T-helper 1 cell treated with Interleukin-12 subunit alpha and Interleukin-12 subunit beta and Interleukin-4 antibody, amounts not matched to agents 30 μg/mL and 1 μg/mL, for 36 hours (primary cell): ENCODE results near the gene CCDC174.
A peak's percentile ranks its signal among the peaks of the same experiment; 100 is the strongest.
"Not testable (repeated sequence)": the region's sequence is repeated elsewhere in the genome, so short reads cannot be mapped to it uniquely, and the experiment has no call there.

Source experiments
- H3K27ac Mint-ChIP-seq: one replicate; pipeline ENCODE4 v1.8.0; 2021; ENCODE audit warnings: mild to moderate bottlenecking, mixed read lengths
- H3K27me3 Mint-ChIP-seq: one replicate; pipeline ENCODE4 v1.8.0; 2021; ENCODE audit warnings: low read depth, mixed read lengths
- H3K36me3 Mint-ChIP-seq: one replicate; pipeline ENCODE4 v1.8.0; 2021; ENCODE audit warnings: low read depth, mixed read lengths
- H3K4me1 Mint-ChIP-seq: one replicate; pipeline ENCODE4 v1.8.0; 2021; ENCODE audit warnings: low read depth, mixed read lengths
- H3K4me3 Mint-ChIP-seq: one replicate; pipeline ENCODE4 v1.8.0; 2021; ENCODE audit warnings: mild to moderate bottlenecking, moderate library complexity, mixed read lengths
- H3K9me3 Mint-ChIP-seq: one replicate; pipeline ENCODE4 v1.8.0; 2021; ENCODE audit warnings: mixed read lengths

Gene CCDC174

GRCh38 chr3:14651440-14652251, at the start of gene CCDC174:
Gene CCDC174 (plus strand): TSS chr3:14651762. CDS start chr3:14651837, 75 bp downstream.
- H3K27me3 Mint-ChIP-seq, result no peaks in the 10 kb centered on the region
- H3K36me3 Mint-ChIP-seq, result peaks cover 9% of the 10 kb centered on the region
- H3K9me3 Mint-ChIP-seq, result no peaks in the 10 kb centered on the region
- peak within 1 kb of the TSS; percentile 99 for H3K27ac Mint-ChIP-seq
- H3K4me3 Mint-ChIP-seq, result peak within 1 kb of the TSS; percentile 97
- peaks cover 27% of the 10 kb centered on the region for H3K4me1 Mint-ChIP-seq

GRCh38 chr3:14602006-14602803, 49.4 kb upstream of the CCDC174 start:
- H3K9me3 Mint-ChIP-seq, result peaks cover 9% of the 10 kb centered on the region
- H3K27ac Mint-ChIP-seq, result no peak overlapping the region
- H3K4me3 Mint-ChIP-seq, result no peak overlapping the region
- peaks cover 7% of the 10 kb centered on the region for H3K4me1 Mint-ChIP-seq
- peaks cover 71% of the 10 kb centered on the region for H3K27me3 Mint-ChIP-seq
- peaks cover 2% of the 10 kb centered on the region for H3K36me3 Mint-ChIP-seq

- H3K4me3 Mint-ChIP-seq, result no peak overlapping the region
- H3K9me3 Mint-ChIP-seq, result peaks cover 9% of the 10 kb centered on the region
- no peak overlapping the region for H3K27ac Mint-ChIP-seq
- H3K27me3 Mint-ChIP-seq, result peaks cover 74% of the 10 kb centered on the region
- peaks cover 7% of the 10 kb centered on the region for H3K4me1 Mint-ChIP-seq
- peaks cover 2% of the 10 kb centered on the region for H3K36me3 Mint-ChIP-seq
Measured at GRCh38 chr3:14602804-14603644, 48.5 kb upstream of the CCDC174 start.

GRCh38 chr3:14605067-14605466, 46.5 kb upstream of the CCDC174 start:
- Mint-ChIP-seq H3K27me3 (peaks cover 69% of the 10 kb centered on the region), H3K27ac (no peak overlapping the region), H3K9me3 (peaks cover 4% of the 10 kb centered on the region), H3K4me3 (no peak overlapping the region), H3K4me1 (no peaks in the 10 kb centered on the region), H3K36me3 (peaks cover 2% of the 10 kb centered on the region)

- H3K4me3 Mint-ChIP-seq, result no peak overlapping the region
- no peaks in the 10 kb centered on the region for H3K4me1 Mint-ChIP-seq
- no peak overlapping the region for H3K27ac Mint-ChIP-seq
- peaks cover 4% of the 10 kb centered on the region for H3K9me3 Mint-ChIP-seq
- H3K36me3 Mint-ChIP-seq, result peaks cover 2% of the 10 kb centered on the region
- peaks cover 69% of the 10 kb centered on the region for H3K27me3 Mint-ChIP-seq
Measured at GRCh38 chr3:14605744-14606143, 45.8 kb upstream of the CCDC174 start.

- Mint-ChIP-seq H3K27me3 (peaks cover 62% of the 10 kb centered on the region), H3K4me3 (no peak overlapping the region), H3K9me3 (peaks cover 4% of the 10 kb centered on the region)
Measured at GRCh38 chr3:14606669-14607339, 44.8 kb upstream of the CCDC174 start.

GRCh38 chr3:14608298-14608697, 43.3 kb upstream of the CCDC174 start:
- peaks cover under 1% of the 10 kb centered on the region for H3K36me3 Mint-ChIP-seq
- H3K4me1 Mint-ChIP-seq, result no peaks in the 10 kb centered on the region
- H3K27me3 Mint-ChIP-seq, result peaks cover 64% of the 10 kb centered on the region

More at GRCh38 chr3:14606669-14607339, 44.8 kb upstream of the CCDC174 start:
- H3K36me3 Mint-ChIP-seq, result peaks cover 2% of the 10 kb centered on the region
- H3K4me1 Mint-ChIP-seq, result no peaks in the 10 kb centered on the region
- no peak overlapping the region for H3K27ac Mint-ChIP-seq

GRCh38 chr3:14609058-14609457, 42.5 kb upstream of the CCDC174 start:
- not testable (repeated sequence) for H3K36me3 Mint-ChIP-seq, H3K9me3 Mint-ChIP-seq, H3K27ac Mint-ChIP-seq, H3K4me1 Mint-ChIP-seq, H3K4me3 Mint-ChIP-seq
- H3K27me3 Mint-ChIP-seq, result peaks cover 64% of the 10 kb centered on the region

More at GRCh38 chr3:14608298-14608697, 43.3 kb upstream of the CCDC174 start:
- H3K9me3 Mint-ChIP-seq, result peaks cover 2% of the 10 kb centered on the region
- no peak overlapping the region for H3K4me3 Mint-ChIP-seq
- no peak overlapping the region for H3K27ac Mint-ChIP-seq

GRCh38 chr3:14609506-14609905, 42.1 kb upstream of the CCDC174 start:
- Mint-ChIP-seq H3K27me3 (peaks cover 64% of the 10 kb centered on the region), H3K4me3 (no peak overlapping the region), H3K4me1 (no peaks in the 10 kb centered on the region), H3K36me3 (no peaks in the 10 kb centered on the region), H3K27ac (no peak overlapping the region), H3K9me3 (no peaks in the 10 kb centered on the region)

- H3K27me3 Mint-ChIP-seq, result peaks cover 64% of the 10 kb centered on the region
- no peaks in the 10 kb centered on the region for H3K9me3 Mint-ChIP-seq
- H3K4me1 Mint-ChIP-seq, result no peaks in the 10 kb centered on the region
- no peak overlapping the region for H3K27ac Mint-ChIP-seq
- no peaks in the 10 kb centered on the region for H3K36me3 Mint-ChIP-seq
- H3K4me3 Mint-ChIP-seq, result no peak overlapping the region
Measured at GRCh38 chr3:14609941-14610340, 41.6 kb upstream of the CCDC174 start.

GRCh38 chr3:14614189-14614588, 37.4 kb upstream of the CCDC174 start:
- Mint-ChIP-seq H3K36me3 (no peaks in the 10 kb centered on the region), H3K4me3 (no peak overlapping the region), H3K27ac (no peak overlapping the region), H3K4me1 (no peaks in the 10 kb centered on the region), H3K9me3 (no peaks in the 10 kb centered on the region), H3K27me3 (peaks cover 46% of the 10 kb centered on the region)

- no peak overlapping the region for H3K4me3 Mint-ChIP-seq
- H3K27me3 Mint-ChIP-seq, result peaks cover 47% of the 10 kb centered on the region
- no peaks in the 10 kb centered on the region for H3K4me1 Mint-ChIP-seq
- H3K9me3 Mint-ChIP-seq, result no peaks in the 10 kb centered on the region
- no peaks in the 10 kb centered on the region for H3K36me3 Mint-ChIP-seq
- no peak overlapping the region for H3K27ac Mint-ChIP-seq
Measured at GRCh38 chr3:14614862-14615261, 36.7 kb upstream of the CCDC174 start.

- no peak overlapping the region for H3K27ac Mint-ChIP-seq
Measured at GRCh38 chr3:14616606-14617507, 34.7 kb upstream of the CCDC174 start.

More at GRCh38 chr3:14616606-14617507, 34.7 kb upstream of the CCDC174 start:
- Mint-ChIP-seq H3K4me1 (no peaks in the 10 kb centered on the region), H3K27me3 (peaks cover 35% of the 10 kb centered on the region), H3K4me3 (no peak overlapping the region), H3K9me3 (no peaks in the 10 kb centered on the region), H3K36me3 (no peaks in the 10 kb centered on the region)
